AG04450 (cell line): ENCODE measurements around the gene CERT1. TPM values are rescaled to one million over a fixed set of nuclear protein-coding genes. Genes with fewer than 3 reads are reported as not detected.

Experiments
- CTCF ChIA-PET: fragments of 300-600, 350-600 bp; formaldehyde crosslinking; extraction: SDS; loops from one replicate; lab custom pipeline; 2022; ENCODE audit warnings: antibody characterized with exemption, inconsistent platforms; lab: Charles Lee
- POLR2A ChIA-PET: fragments of 350-600 bp; formaldehyde crosslinking; extraction: SDS; loops from one replicate; lab custom pipeline; 2021; ENCODE audit warnings: antibody characterized with exemption, inconsistent platforms; lab: Yijun Ruan, JAX
- DNase-seq: peaks from one replicate; pipeline ENCODE4 v3.0.0-alpha.2; 2011; ENCODE audit warnings: low read depth, low spot score
- H3K27ac ChIP-seq: one replicate; pipeline ENCODE4 v1.5.1; 2012; ENCODE audit warnings: low read depth, low read length, control low read depth
- H3K27me3 ChIP-seq: one replicate; pipeline ENCODE4 v1.6.0; 2012; ENCODE audit warnings: low read length; ENCODE audit not compliant: control insufficient read depth, insufficient read depth
- H3K4me3 ChIP-seq: 2 replicates; pipeline ENCODE4 v1.5.1; 2011; ENCODE audit warnings: mild to moderate bottlenecking, low read depth, low read length, control low read depth
- H3K9me3 ChIP-seq: 2 replicates; pipeline ENCODE4 v1.5.1; 2012; ENCODE audit warnings: low read length; ENCODE audit not compliant: control insufficient read depth, insufficient read depth
- polyA plus RNA-seq: library from polyadenylated mRNA; depleted of rRNA; stranded (reverse); fragments of >200 nt; gene quantifications from 2 replicates; pipeline ENCODE4 v1.2.3, GENCODE V29; 2011
- TF ChIP-seq, protein P1 (sequence below): IDR thresholded peaks from 2 replicates; pipeline ENCODE4 v1.5.1; 2011; ENCODE audit warnings: low read depth, low read length, control low read depth, inconsistent platforms

Gene CERT1
- polyA plus RNA-seq, 1 experiment: 17.1 TPM

GRCh38 chr5:75552764-75553163, 41.3 kb upstream of the CERT1 start:
- H3K4me3 ChIP-seq: no peak overlapping the region
- no peaks in the 10 kb centered on the region for H3K9me3 ChIP-seq
- no peak for DNase-seq
- TF ChIP-seq, protein P1, sequence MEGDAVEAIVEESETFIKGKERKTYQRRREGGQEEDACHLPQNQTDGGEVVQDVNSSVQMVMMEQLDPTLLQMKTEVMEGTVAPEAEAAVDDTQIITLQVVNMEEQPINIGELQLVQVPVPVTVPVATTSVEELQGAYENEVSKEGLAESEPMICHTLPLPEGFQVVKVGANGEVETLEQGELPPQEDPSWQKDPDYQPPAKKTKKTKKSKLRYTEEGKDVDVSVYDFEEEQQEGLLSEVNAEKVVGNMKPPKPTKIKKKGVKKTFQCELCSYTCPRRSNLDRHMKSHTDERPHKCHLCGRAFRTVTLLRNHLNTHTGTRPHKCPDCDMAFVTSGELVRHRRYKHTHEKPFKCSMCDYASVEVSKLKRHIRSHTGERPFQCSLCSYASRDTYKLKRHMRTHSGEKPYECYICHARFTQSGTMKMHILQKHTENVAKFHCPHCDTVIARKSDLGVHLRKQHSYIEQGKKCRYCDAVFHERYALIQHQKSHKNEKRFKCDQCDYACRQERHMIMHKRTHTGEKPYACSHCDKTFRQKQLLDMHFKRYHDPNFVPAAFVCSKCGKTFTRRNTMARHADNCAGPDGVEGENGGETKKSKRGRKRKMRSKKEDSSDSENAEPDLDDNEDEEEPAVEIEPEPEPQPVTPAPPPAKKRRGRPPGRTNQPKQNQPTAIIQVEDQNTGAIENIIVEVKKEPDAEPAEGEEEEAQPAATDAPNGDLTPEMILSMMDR: no peak
- no peaks in the 10 kb centered on the region for H3K27me3 ChIP-seq
- POLR2A ChIA-PET: no interaction called here
- CTCF ChIA-PET: interaction anchor here (0.5 kb wide), 1 partner anchor 12 kb away, joined by 4 read pairs; no protein-coding TSS in a partner anchor
- H3K27ac ChIP-seq: no peak overlapping the region

GRCh38 chr5:75551471-75551870, 40.0 kb upstream of the CERT1 start:
- Histone ChIP-seq H3K4me3 (no peak overlapping the region), H3K9me3 (no peaks in the 10 kb centered on the region), H3K27me3 (no peaks in the 10 kb centered on the region), H3K27ac (no peak overlapping the region)
- POLR2A ChIA-PET: no interaction called here
- CTCF ChIA-PET: interaction anchor here (1.0 kb wide), 1 partner anchor 26 kb away, joined by 3 read pairs; no protein-coding TSS in a partner anchor
- TF ChIP-seq, protein P1: no peak
- DNase-seq: no peak

- TF ChIP-seq, protein P1: no peak
- H3K4me3 ChIP-seq: no peak overlapping the region
- no peaks in the 10 kb centered on the region for H3K27me3 ChIP-seq
- DNase-seq: no peak
- H3K27ac ChIP-seq: no peak overlapping the region
- ChIA-PET POLR2A (no interaction called here), CTCF (no interaction called here)
- H3K9me3 ChIP-seq: no peaks in the 10 kb centered on the region
Observed at GRCh38 chr5:75550597-75550996, 39.2 kb upstream of the CERT1 start.

- TF ChIP-seq, protein P1: no peak
- ChIA-PET POLR2A (interaction anchor here (0.6 to 0.7 kb wide), 3 partner anchors 22 to 134 kb away, joined by 3 to 6 read pairs (median 4); no protein-coding TSS in a partner anchor), CTCF (no interaction called here)
- Histone ChIP-seq H3K9me3 (no peaks in the 10 kb centered on the region), H3K4me3 (no peak overlapping the region), H3K27me3 (no peaks in the 10 kb centered on the region), H3K27ac (no peak overlapping the region)
- DNase-seq: no peak
Observed at GRCh38 chr5:75547812-75548211, 36.4 kb upstream of the CERT1 start.

DNA sequence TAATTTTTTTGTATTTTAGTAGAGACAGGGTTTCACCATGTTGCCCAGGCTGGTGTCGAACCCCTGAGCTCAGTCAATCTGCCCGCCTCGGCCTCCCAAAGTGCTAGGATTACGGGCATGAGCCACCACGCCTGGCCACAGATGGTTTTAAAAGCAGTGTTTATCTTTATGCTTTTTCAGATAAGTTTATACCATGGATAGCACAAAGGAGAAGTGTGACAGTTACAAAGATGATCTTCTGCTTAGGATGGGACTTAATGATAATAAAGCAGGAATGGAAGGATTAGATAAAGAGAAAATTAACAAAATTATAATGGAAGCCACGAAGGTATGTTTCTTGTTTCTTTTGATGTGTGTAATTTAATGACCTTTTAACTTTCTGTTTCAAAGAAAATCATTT, 35.4 kb upstream of the CERT1 start:
- ChIA-PET POLR2A (no interaction called here), CTCF (no interaction called here)
- TF ChIP-seq, protein P1: no peak
- no peak overlapping the region for H3K27ac ChIP-seq
- DNase-seq: no peak
- H3K4me3 ChIP-seq: no peak overlapping the region
- no peaks in the 10 kb centered on the region for H3K27me3 ChIP-seq
- no peaks in the 10 kb centered on the region for H3K9me3 ChIP-seq
